HepG2 (cell line): ENCODE measurements around the gene SLC41A1. TPM values are rescaled to one million over a fixed set of nuclear protein-coding genes. Genes with fewer than 3 reads are reported as not detected.

ENCODE experiments used
- ATAC-seq: fragments of 200-7000 bp; cut with Tn5 transposase; 3 replicates; pipeline ENCODE4 v1.9.1; 2020; ENCODE audit warnings: mild to moderate bottlenecking, moderate library complexity
- BruUV-seq: library from RNA; stranded (reverse); fragments of 400-500 nt; replicated peaks from 2 replicates; lab custom pipeline; 2021; lab: Mats Ljungman, UMichigan
- CTCF ChIA-PET: fragments of 300-600 bp; formaldehyde crosslinking; extraction: SDS; loops from one replicate; lab custom pipeline; 2021; ENCODE audit warnings: low total read pairs, inconsistent platforms, low intra/inter-chr PET ratio; lab: Yijun Ruan, JAX
- POLR2A ChIA-PET: fragments of 350-600 bp; sonication (Branson Sonifier 250); formaldehyde crosslinking; loops from one replicate; lab custom pipeline; 2020; ENCODE audit warnings: antibody characterized with exemption, inconsistent platforms; lab: Yijun Ruan, JAX
- DNase-seq: peaks from one replicate; pipeline ENCODE4 v3.0.0-alpha.2; 2015; ENCODE audit warnings: low spot score
- FAIRE-seq: peaks from 3 replicates; lab custom pipeline; 2011; peaks lifted over from hg19 to GRCh38; lab: Jason Lieb, UNC
- H2AFZ ChIP-seq: one replicate; pipeline ENCODE4 v1.6.1; 2011; ENCODE audit warnings: low read length, inconsistent platforms
- H3K27ac ChIP-seq: fragments of 300-600 bp; 3 replicates; pipeline ENCODE4 v1.8.0; 2011; ENCODE audit warnings: mixed run types, mild to moderate bottlenecking, mixed read lengths, low read length, inconsistent platforms; ENCODE audit not compliant: insufficient read depth; ENCODE audit errors: extremely low read length
- H3K27me3 ChIP-seq, 2 experiments: fragments of 200-600 bp in 1 of 2; 2 replicates in 1 of 2; 3 replicates in 1 of 2; pipeline versions ENCODE4 v1.6.0 to v1.8.0; 2011; ENCODE audit warnings: low read length in 2 of 2, mild to moderate bottlenecking in 2 of 2, moderate library complexity in 2 of 2, inconsistent platforms in 1 of 2; ENCODE audit not compliant: insufficient read depth in 2 of 2, control insufficient read depth in 1 of 2
- H3K36me3 ChIP-seq, 2 experiments: fragments of 200-600 bp in 1 of 2; replicated peaks in 1 of 2; 2 replicates in 1 of 2; 3 replicates in 1 of 2; pipeline versions ENCODE4 v1.5.1 to v1.8.0; 2011; ENCODE audit warnings: low read length in 2 of 2, inconsistent platforms in 1 of 2; ENCODE audit not compliant: insufficient read depth in 2 of 2, control insufficient read depth in 1 of 2
- H3K4me1 ChIP-seq: 2 replicates; pipeline ENCODE4 v1.5.1; 2012; ENCODE audit warnings: low read length, inconsistent platforms; ENCODE audit not compliant: insufficient read depth
- H3K4me2 ChIP-seq: 2 replicates; pipeline ENCODE4 v1.6.0; 2011; ENCODE audit warnings: low read depth, low read length, inconsistent platforms
- H3K4me3 ChIP-seq, 3 experiments: fragments of 200-600 bp in 1 of 3; sonication (generic), shearing (Covaris generic) in 1 of 3; replicated peaks in 1 of 3; 2 replicates each; pipeline ENCODE4 v1.5.1; 2011 to 2016; ENCODE audit warnings: low read length in 3 of 3, inconsistent platforms in 2 of 3, low read depth in 2 of 3, mild to moderate bottlenecking in 2 of 3, control low read depth in 1 of 3, mixed read lengths in 1 of 3; ENCODE audit not compliant: insufficient read depth in 1 of 3
- H3K79me2 ChIP-seq: one replicate; pipeline ENCODE4 v1.6.1; 2011; ENCODE audit warnings: low read length, inconsistent platforms; ENCODE audit not compliant: insufficient read depth
- H3K9ac ChIP-seq: 2 replicates; pipeline ENCODE4 v1.6.0; 2011; ENCODE audit warnings: mild to moderate bottlenecking, low read depth, low read length, inconsistent platforms; ENCODE audit not compliant: insufficient read depth
- H3K9me3 ChIP-seq: 2 replicates; pipeline ENCODE4 v1.5.1; 2012; ENCODE audit warnings: mild to moderate bottlenecking, low read length
- H4K20me1 ChIP-seq: 2 replicates; pipeline ENCODE4 v1.6.0; 2011; ENCODE audit warnings: inconsistent platforms, mild to moderate bottlenecking, low read length, moderate library complexity; ENCODE audit not compliant: insufficient read depth
- GTF3A ChIP-seq: sonication (generic); formaldehyde crosslinking; conservative IDR thresholded peaks from 2 replicates; pipeline ENCODE4 v1.4.0; 2020; ENCODE audit warnings: mild to moderate bottlenecking, missing genetic modification reagents
- KLF12 ChIP-seq: sonication (generic); formaldehyde crosslinking; IDR thresholded peaks from 2 replicates; pipeline ENCODE4 v1.4.0; 2020; ENCODE audit warnings: missing genetic modification reagents, borderline replicate concordance
- MEIS1 ChIP-seq: sonication (generic); formaldehyde crosslinking; IDR thresholded peaks from 2 replicates; pipeline ENCODE4 v1.9.0; 2021; ENCODE audit warnings: mild to moderate bottlenecking, missing genetic modification reagents, moderate library complexity, borderline replicate concordance
- SRSF4 ChIP-seq: fragments of 200-400 bp; formaldehyde crosslinking; IDR thresholded peaks from one replicate; pipeline ENCODE4 v1.6.1; 2018; ENCODE audit warnings: mild to moderate bottlenecking, low read depth, low read length, moderate library complexity; ENCODE audit not compliant: poor library complexity, severe bottlenecking
- ZBTB7A ChIP-seq: sonication (generic); formaldehyde crosslinking; IDR thresholded peaks from 2 replicates; pipeline ENCODE4 v1.8.0; 2022; ENCODE audit warnings: mild to moderate bottlenecking, missing genetic modification reagents
- ZNF256 ChIP-seq: sonication (generic); formaldehyde crosslinking; conservative IDR thresholded peaks from 2 replicates; pipeline ENCODE4 v1.4.0; 2020; ENCODE audit warnings: missing genetic modification reagents
- ZNF790 ChIP-seq: sonication (generic); formaldehyde crosslinking; IDR thresholded peaks from 2 replicates; pipeline ENCODE4 v1.8.0; 2022; ENCODE audit warnings: missing genetic modification reagents, mild to moderate bottlenecking, borderline replicate concordance
- ZNF878 ChIP-seq: sonication (generic); formaldehyde crosslinking; IDR thresholded peaks from 2 replicates; pipeline ENCODE4 v1.8.1; 2023; ENCODE audit warnings: mild to moderate bottlenecking, missing genetic modification reagents, moderate library complexity
- WGBS: methylation state at CpG from one replicate; pipeline ENCODE4 v1.1.6; 2017; ENCODE audit warnings: low lambda C conversion rate; 5-methylcytosine and 5-hydroxymethylcytosine counted together
- in situ Hi-C: cut with HindIII; loops from 2 replicates; pipeline ENCODE4 v1.10.0; 2017; ENCODE audit warnings: low pct_unique_long_range_greater_than_20kb; ENCODE audit not compliant: extremely low pct_ligation_motif_present
- intact Hi-C: fragments of 100-400 bp; cut with micrococcal nuclease; formaldehyde crosslinking; loops from one replicate; pipeline ENCODE4 v1.10.0; 2022; ENCODE audit not compliant: unreplicated experiment
- polyA plus RNA-seq, 8 experiments: library from polyadenylated mRNA; depleted of rRNA in 3 of 8; stranded (reverse) in 7 of 8; unstranded in 1 of 8; fragments of >200 nt; fragmentation: Illumina TruSeq in 4 of 8; extraction: Trizol in 4 of 8; gene quantifications; 2 replicates each; pipeline versions ENCODE4 v1.2.1 to v1.2.3, GENCODE V29; 2011 to 2016; ENCODE audit warnings: low read depth in 4 of 8, missing spikeins in 1 of 8, mixed read lengths in 1 of 8; ENCODE audit not compliant: insufficient read depth in 1 of 8
- total RNA-seq, 5 experiments: library from RNA; depleted of rRNA; stranded (reverse); fragments of >200 nt; fragmentation: Illumina TruSeq; extraction: Trizol; gene quantifications; 2 replicates each; pipeline ENCODE4 v1.2.3, GENCODE V29; 2016; ENCODE audit warnings: low read depth in 1 of 5

Gene SLC41A1
- total and polyA plus RNA-seq, 2 of the 13 experiments (the other 11 are each of a cell fraction or from before 2014, with no cell fraction given), result 2.2 to 4.6 TPM

DNA sequence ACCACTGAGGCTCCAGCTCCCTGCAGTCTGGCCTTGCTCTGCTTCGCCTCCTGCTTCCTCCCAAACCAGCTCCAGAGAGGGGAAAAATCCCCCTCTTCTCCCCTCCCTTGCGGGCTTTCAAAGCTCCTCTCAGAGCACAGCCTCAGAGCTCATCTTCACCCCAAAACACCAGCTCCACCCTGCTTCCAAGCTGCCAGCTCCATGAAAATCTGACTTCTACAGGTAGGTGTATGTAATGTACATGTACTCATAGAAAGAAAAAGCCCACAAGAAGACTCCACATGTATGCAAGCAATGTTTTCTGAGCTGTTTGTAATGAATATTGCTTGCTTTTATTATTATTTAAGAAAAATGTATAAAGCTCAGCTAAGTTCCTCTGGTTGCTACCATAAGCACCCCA is 8.4 kb downstream of the SLC41A1 start:
- peaks cover 0 to 4% of the 10 kb centered on the region in 2 experiments; a peak in 2 of 5 replicates for H3K27me3 ChIP-seq
- H3K27ac ChIP-seq, result no peak overlapping the region
- no peaks in the 10 kb centered on the region for H3K36me3 ChIP-seq
- FAIRE-seq (no peak), ATAC-seq (no peak), DNase-seq (no peak)
- no peak overlapping the region for H3K4me2 ChIP-seq
- H3K9me3 ChIP-seq, result no peaks in the 10 kb centered on the region
- no peak overlapping the region for H2AFZ ChIP-seq
- ChIA-PET CTCF (no interaction called here), POLR2A (no interaction called here)
- TF ChIP-seq ZNF256 (CRISPR knock-in tag), result no peak
- no peak for TF ChIP-seq SRSF4
- no peak for TF ChIP-seq ZNF790 (CRISPR knock-in tag)
- TF ChIP-seq KLF12, result no peak
- TF ChIP-seq MEIS1 (CRISPR knock-in tag), result no peak
- H4K20me1 ChIP-seq, result no peaks in the 10 kb centered on the region
- H3K9ac ChIP-seq, result no peak overlapping the region
- no peak overlapping the region for H3K4me3 ChIP-seq
- intact Hi-C loops, result loop anchor here (10.0 kb wide), 1 partner anchor 60 kb away; no protein-coding TSS in a partner anchor
- in situ Hi-C loops, result no loop called here
- H3K79me2 ChIP-seq, result no peaks in the 10 kb centered on the region
- peaks cover 7% of the 10 kb centered on the region for H3K4me1 ChIP-seq
- 100% methylated on average over 1 of the region's 2 CpGs for WGBS
- BruUV-seq, result no TSS peak

DNA sequence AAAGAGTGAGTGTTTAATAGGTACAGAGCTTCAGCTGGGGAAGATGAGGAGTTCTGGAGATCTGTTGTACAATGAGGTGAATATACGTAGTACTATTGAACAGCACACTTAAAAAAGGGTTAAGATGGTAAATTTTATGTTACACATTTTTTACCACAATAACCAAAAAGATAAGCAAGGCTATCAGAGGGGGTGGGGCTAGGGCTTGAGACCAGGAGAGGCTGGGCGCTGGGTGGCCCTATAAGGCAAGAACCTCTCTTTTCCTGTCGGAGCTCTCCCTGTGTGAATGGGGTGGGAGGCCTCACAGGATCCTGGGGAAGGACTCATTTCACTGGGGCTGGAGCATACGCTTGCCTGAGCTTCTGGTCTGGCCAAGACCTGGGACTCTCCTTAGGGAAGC is 9.0 kb downstream of the SLC41A1 start:
- DNase-seq (no peak), ATAC-seq (no peak)
- peaks cover 0 to 4% of the 10 kb centered on the region in 2 experiments; a peak in 2 of 5 replicates for H3K27me3 ChIP-seq
- no peaks in the 10 kb centered on the region for H3K79me2 ChIP-seq
- BruUV-seq, result no TSS peak
- in situ Hi-C loops, result no loop called here
- WGBS, result 81% methylated on average over 3 of the region's 4 CpGs
- H3K27ac ChIP-seq, result no peak overlapping the region
- POLR2A ChIA-PET, result no interaction called here
- CTCF ChIA-PET, result no interaction called here
- no peak overlapping the region for H3K4me3 ChIP-seq
- TF ChIP-seq GTF3A, result no peak
- TF ChIP-seq ZBTB7A (CRISPR knock-in tag), result no peak
- TF ChIP-seq ZNF878 (CRISPR knock-in tag), result no peak
- TF ChIP-seq, all 625 proteins: peak for 0
- Histone ChIP-seq H3K4me1 (peaks cover 7% of the 10 kb centered on the region), H3K4me2 (no peak overlapping the region), H2AFZ (no peak overlapping the region), H3K36me3 (no peaks in the 10 kb centered on the region), H3K9me3 (no peaks in the 10 kb centered on the region), H3K9ac (no peak overlapping the region), H4K20me1 (no peaks in the 10 kb centered on the region)
- FAIRE-seq, result no peak
- intact Hi-C loops, result loop anchor here (10.0 kb wide), 1 partner anchor 61 kb away; no protein-coding TSS in a partner anchor
